Neural cell (in vitro differentiated cells): Measurements from ENCODE around the gene LRRC19.
A peak's percentile ranks its signal among the peaks of the same experiment; 100 is the strongest.

ENCODE experiments used
- EZH2 ChIP-seq: fragments of 200-600, 300-800 bp; shearing (Covaris generic), sonication (generic); IDR thresholded peaks from 2 replicates; pipeline ENCODE4 v1.6.1; 2014; ENCODE audit warnings: antibody characterized with exemption, low read length, borderline replicate concordance, mild to moderate bottlenecking; ENCODE audit not compliant: insufficient read depth, poor library complexity, severe bottlenecking
- TAF1 ChIP-seq: IDR thresholded peaks from 2 replicates; pipeline ENCODE4 v1.6.1; 2012; ENCODE audit warnings: low read depth
- TF ChIP-seq, protein P1 (sequence below): fragments of 450-650 bp; IDR thresholded peaks from 2 replicates; pipeline ENCODE4 v1.5.1; 2014; ENCODE audit warnings: antibody characterized with exemption, mild to moderate bottlenecking, moderate library complexity; ENCODE audit not compliant: poor library complexity, severe bottlenecking

DNA sequence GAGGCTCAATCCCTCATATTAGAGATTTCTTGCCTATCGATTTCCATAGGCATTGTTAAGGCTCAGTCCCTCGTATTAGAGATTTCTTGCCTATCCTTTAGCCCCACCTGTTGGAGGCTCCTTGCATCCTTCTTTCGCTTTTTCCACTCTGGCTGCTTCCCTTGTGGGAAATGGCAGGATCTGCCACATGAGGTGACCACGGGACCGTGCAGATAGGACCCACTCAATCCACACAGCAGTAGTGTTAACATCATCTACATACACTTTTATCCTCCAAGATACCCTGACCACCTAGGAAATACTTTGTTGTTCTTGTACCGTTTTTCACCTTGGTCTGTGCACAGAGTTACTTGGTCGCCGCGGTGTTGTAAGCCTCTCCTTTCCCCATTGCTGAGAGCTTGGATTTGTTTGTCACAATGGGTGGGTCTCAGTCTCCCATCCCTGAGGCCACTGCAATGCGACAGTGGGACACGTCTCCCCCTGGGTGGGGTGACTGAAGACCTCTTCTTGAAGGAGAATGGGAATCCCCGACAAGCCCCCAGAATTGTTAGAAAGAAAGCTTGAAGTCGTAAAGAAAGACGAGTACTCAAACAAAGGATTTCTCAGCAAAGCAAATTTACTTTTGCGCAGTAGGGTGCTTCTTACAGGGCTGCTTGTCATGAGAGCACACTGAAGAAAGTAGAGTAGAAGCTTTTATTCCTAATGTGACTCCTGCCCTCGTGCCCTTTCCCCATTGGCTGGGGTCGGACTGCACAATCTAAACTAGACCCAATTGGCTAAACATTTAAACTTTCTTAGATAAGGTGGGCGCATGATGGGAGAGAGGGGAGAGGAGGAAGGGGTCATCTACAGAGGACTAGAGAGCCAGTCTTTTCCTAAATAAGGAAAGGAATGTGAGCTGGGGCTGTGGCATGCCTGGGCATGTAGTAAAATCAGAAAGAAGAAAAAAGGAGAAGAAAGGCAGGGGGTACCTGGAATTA is 29.5 kb downstream of the LRRC19 start:
- TF ChIP-seq, protein P1, sequence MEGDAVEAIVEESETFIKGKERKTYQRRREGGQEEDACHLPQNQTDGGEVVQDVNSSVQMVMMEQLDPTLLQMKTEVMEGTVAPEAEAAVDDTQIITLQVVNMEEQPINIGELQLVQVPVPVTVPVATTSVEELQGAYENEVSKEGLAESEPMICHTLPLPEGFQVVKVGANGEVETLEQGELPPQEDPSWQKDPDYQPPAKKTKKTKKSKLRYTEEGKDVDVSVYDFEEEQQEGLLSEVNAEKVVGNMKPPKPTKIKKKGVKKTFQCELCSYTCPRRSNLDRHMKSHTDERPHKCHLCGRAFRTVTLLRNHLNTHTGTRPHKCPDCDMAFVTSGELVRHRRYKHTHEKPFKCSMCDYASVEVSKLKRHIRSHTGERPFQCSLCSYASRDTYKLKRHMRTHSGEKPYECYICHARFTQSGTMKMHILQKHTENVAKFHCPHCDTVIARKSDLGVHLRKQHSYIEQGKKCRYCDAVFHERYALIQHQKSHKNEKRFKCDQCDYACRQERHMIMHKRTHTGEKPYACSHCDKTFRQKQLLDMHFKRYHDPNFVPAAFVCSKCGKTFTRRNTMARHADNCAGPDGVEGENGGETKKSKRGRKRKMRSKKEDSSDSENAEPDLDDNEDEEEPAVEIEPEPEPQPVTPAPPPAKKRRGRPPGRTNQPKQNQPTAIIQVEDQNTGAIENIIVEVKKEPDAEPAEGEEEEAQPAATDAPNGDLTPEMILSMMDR, result peak; percentile 76
- TF ChIP-seq EZH2 (no peak), TAF1 (peak; percentile 30)
